WERI-Rb-1 (cell line): ENCODE data around the gene ACTG2.

ENCODE experiments used
- DNase-seq: peaks from one replicate; pipeline ENCODE4 v3.0.0-alpha.2; 2020
- H3K27ac ChIP-seq: fragments of 250-450 bp; sonication (Bioruptor Pico); 2 replicates; pipeline ENCODE4 v1.5.1; 2020; ENCODE audit warnings: mild to moderate bottlenecking, moderate library complexity
- H3K27me3 ChIP-seq: fragments of 250-450 bp; sonication (Bioruptor Pico); 2 replicates; pipeline ENCODE4 v1.5.1; 2021; ENCODE audit warnings: mild to moderate bottlenecking, low read depth, moderate library complexity; ENCODE audit not compliant: insufficient read depth, severe bottlenecking
- H3K36me3 ChIP-seq: fragments of 250-450 bp; sonication (Bioruptor Pico); 2 replicates; pipeline ENCODE4 v1.5.1; 2020; ENCODE audit warnings: mild to moderate bottlenecking, moderate library complexity
- H3K4me3 ChIP-seq: 2 replicates; pipeline ENCODE4 v1.5.1; 2011; ENCODE audit warnings: low read depth, mild to moderate bottlenecking, control low read depth, low read length
- H3K9me3 ChIP-seq: fragments of 250-450 bp; sonication (Bioruptor Pico); 2 replicates; pipeline ENCODE4 v1.5.1; 2021; ENCODE audit warnings: mild to moderate bottlenecking, moderate library complexity; ENCODE audit not compliant: severe bottlenecking
- CTCF ChIP-seq: IDR thresholded peaks from 2 replicates; pipeline ENCODE4 v1.5.1; 2011; ENCODE audit warnings: low read depth, mild to moderate bottlenecking, control low read depth, inconsistent platforms, low read length

The ACTG2 gene

GRCh38 chr2:73894877-73895276 lies 2.1 kb downstream of the ACTG2 start:
- DNase-seq = no peak
- no peak overlapping the region for H3K27ac ChIP-seq
- H3K9me3 ChIP-seq = no peaks in the 10 kb centered on the region
- TF ChIP-seq CTCF = no peak
- H3K4me3 ChIP-seq = no peak overlapping the region
- no peaks in the 10 kb centered on the region for H3K27me3 ChIP-seq
- no peaks in the 10 kb centered on the region for H3K36me3 ChIP-seq

GRCh38 chr2:73895473-73895872 lies 2.7 kb downstream of the ACTG2 start:
- DNase-seq = no peak
- no peak overlapping the region for H3K4me3 ChIP-seq
- no peak overlapping the region for H3K27ac ChIP-seq
- H3K9me3 ChIP-seq = no peaks in the 10 kb centered on the region
- TF ChIP-seq CTCF = no peak
- H3K27me3 ChIP-seq = no peaks in the 10 kb centered on the region
- no peaks in the 10 kb centered on the region for H3K36me3 ChIP-seq

- Histone ChIP-seq H3K36me3 (no peaks in the 10 kb centered on the region), H3K27me3 (no peaks in the 10 kb centered on the region), H3K4me3 (no peak overlapping the region), H3K27ac (no peak overlapping the region), H3K9me3 (no peaks in the 10 kb centered on the region)
- no peak for DNase-seq
- TF ChIP-seq CTCF = no peak
Observed at GRCh38 chr2:73896362-73897239, 3.8 kb downstream of the ACTG2 start.

- TF ChIP-seq CTCF = no peak
Observed at GRCh38 chr2:73897240-73897583, 4.4 kb downstream of the ACTG2 start.

GRCh38 chr2:73897934-73898333 lies 5.1 kb downstream of the ACTG2 start:
- no peaks in the 10 kb centered on the region for H3K9me3 ChIP-seq
- no peaks in the 10 kb centered on the region for H3K36me3 ChIP-seq
- no peak overlapping the region for H3K4me3 ChIP-seq
- TF ChIP-seq CTCF = no peak
- no peak overlapping the region for H3K27ac ChIP-seq
- no peak for DNase-seq
- no peaks in the 10 kb centered on the region for H3K27me3 ChIP-seq

More at GRCh38 chr2:73897240-73897583, 4.4 kb downstream of the ACTG2 start:
- DNase-seq = no peak
- Histone ChIP-seq H3K27me3 (no peaks in the 10 kb centered on the region), H3K36me3 (no peaks in the 10 kb centered on the region), H3K27ac (no peak overlapping the region), H3K9me3 (no peaks in the 10 kb centered on the region), H3K4me3 (no peak overlapping the region)
